Kidney epithelial cell (primary cell): Measurements from ENCODE around the gene PLD1. TPM values are rescaled to one million over a fixed set of nuclear protein-coding genes. Genes with fewer than 3 reads are reported as not detected.

Experiments used
- DNase-seq: peaks from one replicate; pipeline ENCODE4 v3.0.0-alpha.2; 2010; ENCODE audit warnings: low read depth
- H3K27me3 ChIP-seq: 2 replicates; pipeline ENCODE4 v1.6.0; 2011; ENCODE audit warnings: low read length; ENCODE audit not compliant: control insufficient read depth, insufficient read depth
- H3K36me3 ChIP-seq: 2 replicates; pipeline ENCODE4 v1.5.1; 2011; ENCODE audit warnings: low read length; ENCODE audit not compliant: control insufficient read depth, insufficient read depth
- H3K4me3 ChIP-seq: 2 replicates; pipeline ENCODE4 v1.5.1; 2011; ENCODE audit warnings: low read depth, mild to moderate bottlenecking, control low read depth, low read length
- total RNA-seq: library from RNA; depleted of rRNA; stranded (reverse); fragments of >200 nt; gene quantifications from 2 replicates; pipeline ENCODE4 v1.2.3, GENCODE V29; 2015
- TF ChIP-seq, protein P1 (sequence below): IDR thresholded peaks from 2 replicates; pipeline ENCODE4 v1.5.1; 2011; ENCODE audit warnings: mild to moderate bottlenecking, moderate library complexity, low read length, control low read depth, inconsistent platforms; ENCODE audit not compliant: insufficient read depth, poor library complexity, severe bottlenecking

The PLD1 gene
- total RNA-seq, 1 donor from 2014 or later, result 5.8 TPM

DNA sequence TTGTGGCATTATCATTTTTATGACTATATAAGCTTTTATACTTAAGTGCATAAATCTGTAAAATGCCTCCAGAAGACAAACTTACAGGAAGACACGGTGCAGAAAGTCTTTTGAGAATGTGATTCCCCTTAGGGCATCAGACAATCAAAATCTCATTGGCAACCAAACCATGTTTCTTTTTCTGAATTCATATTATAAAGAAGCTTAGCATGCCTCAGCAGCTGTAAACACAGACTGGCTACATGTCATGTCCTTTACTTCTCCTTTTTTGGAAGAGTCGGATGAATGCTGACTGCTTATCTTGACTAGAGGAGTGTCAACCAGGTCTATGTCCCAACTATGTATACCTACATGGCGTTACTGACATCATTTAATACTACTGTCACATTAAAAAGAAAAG lies 150.1 kb downstream of the PLD1 start:
- Histone ChIP-seq H3K4me3 (no peak overlapping the region), H3K27me3 (no peaks in the 10 kb centered on the region), H3K36me3 (peaks cover 2% of the 10 kb centered on the region)
- DNase-seq, result no peak
- TF ChIP-seq, protein P1, sequence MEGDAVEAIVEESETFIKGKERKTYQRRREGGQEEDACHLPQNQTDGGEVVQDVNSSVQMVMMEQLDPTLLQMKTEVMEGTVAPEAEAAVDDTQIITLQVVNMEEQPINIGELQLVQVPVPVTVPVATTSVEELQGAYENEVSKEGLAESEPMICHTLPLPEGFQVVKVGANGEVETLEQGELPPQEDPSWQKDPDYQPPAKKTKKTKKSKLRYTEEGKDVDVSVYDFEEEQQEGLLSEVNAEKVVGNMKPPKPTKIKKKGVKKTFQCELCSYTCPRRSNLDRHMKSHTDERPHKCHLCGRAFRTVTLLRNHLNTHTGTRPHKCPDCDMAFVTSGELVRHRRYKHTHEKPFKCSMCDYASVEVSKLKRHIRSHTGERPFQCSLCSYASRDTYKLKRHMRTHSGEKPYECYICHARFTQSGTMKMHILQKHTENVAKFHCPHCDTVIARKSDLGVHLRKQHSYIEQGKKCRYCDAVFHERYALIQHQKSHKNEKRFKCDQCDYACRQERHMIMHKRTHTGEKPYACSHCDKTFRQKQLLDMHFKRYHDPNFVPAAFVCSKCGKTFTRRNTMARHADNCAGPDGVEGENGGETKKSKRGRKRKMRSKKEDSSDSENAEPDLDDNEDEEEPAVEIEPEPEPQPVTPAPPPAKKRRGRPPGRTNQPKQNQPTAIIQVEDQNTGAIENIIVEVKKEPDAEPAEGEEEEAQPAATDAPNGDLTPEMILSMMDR, result no peak

DNA sequence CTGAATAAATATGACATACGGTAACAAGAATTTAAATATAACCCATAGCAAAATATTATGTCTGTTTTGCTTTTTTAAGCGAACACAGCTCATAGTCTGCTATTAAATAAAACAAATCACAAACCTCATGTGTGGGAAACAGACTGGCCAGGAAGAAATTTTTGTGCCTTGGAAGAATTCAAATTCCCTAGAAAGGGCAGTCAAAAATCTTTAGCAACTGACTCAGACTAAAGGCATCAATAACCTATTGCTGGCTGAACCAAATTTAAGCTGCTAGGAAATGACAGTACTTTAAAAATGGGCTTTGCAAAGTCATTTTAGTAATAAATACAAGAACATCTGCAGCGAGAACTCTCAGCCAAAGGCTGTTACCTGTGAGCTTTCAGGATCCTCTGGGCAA lies 151.4 kb downstream of the PLD1 start:
- no peaks in the 10 kb centered on the region for H3K27me3 ChIP-seq
- H3K4me3 ChIP-seq, result no peak overlapping the region
- DNase-seq, result no peak
- TF ChIP-seq, protein P1, result no peak
- H3K36me3 ChIP-seq, result peaks cover 2% of the 10 kb centered on the region

DNA sequence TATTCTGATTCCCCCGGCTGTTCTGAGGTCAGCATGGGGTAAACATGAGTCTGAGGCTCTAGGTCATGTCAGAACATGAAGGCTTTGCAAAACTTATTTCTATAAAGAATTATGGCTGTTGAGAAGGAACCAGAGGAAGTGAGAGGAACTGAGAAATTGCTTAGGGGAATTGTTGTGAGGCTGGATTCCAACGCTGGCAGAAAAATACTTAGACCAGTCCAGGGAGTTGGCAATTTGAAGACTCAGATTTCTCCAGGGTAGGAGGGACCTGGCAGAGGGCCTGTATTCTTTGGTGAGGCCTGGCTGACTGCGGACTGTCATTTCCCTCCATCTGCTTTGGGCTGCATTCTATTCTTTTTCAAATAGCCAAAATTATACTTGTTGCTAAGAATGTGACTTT lies 155.5 kb downstream of the PLD1 start:
- H3K36me3 ChIP-seq, result peaks cover 3% of the 10 kb centered on the region
- TF ChIP-seq, protein P1, result no peak
- H3K27me3 ChIP-seq, result no peaks in the 10 kb centered on the region
- no peak for DNase-seq
- no peak overlapping the region for H3K4me3 ChIP-seq

DNA sequence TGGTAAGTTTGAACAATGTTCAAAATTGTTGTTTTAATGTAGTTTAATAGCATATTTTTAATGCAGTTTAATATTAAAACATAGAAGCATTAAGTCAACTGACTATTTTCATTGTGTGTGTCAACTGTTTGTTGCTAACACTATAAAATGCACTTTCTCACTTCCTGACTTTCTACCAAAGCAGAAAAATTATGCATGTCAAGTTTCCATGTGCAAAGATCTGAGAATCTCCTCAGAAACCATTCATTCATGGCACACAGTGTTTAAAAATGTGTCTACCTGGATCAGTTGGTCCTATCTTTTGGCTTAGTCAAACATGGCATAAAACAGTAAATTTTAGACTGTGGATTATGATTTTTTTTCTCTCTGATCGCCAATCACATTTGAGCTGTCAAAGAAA lies 156.0 kb downstream of the PLD1 start:
- Histone ChIP-seq H3K4me3 (no peak overlapping the region), H3K27me3 (no peaks in the 10 kb centered on the region), H3K36me3 (peaks cover 3% of the 10 kb centered on the region)
- TF ChIP-seq, protein P1, result no peak
- DNase-seq, result no peak

DNA sequence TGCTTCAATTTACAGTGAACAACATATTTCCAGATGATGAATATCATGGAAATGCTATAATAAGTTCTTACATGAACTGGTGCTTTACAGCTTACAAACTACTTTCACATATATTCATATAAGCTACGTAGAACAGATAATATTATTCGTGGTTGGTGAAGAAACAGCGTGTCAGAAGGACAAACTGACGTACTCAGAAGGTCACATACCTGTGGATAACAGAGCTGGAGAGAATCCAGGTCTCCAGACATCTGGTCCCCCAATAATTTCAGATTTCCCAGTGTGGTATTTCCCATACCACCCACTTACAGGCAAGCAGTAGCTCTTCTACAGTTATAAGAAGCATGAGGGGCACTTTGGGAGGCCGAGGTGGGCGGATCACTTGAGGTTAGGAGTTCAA lies 156.6 kb downstream of the PLD1 start:
- Histone ChIP-seq H3K27me3 (no peaks in the 10 kb centered on the region), H3K4me3 (no peak overlapping the region), H3K36me3 (peaks cover 3% of the 10 kb centered on the region)
- TF ChIP-seq, protein P1, result no peak
- no peak for DNase-seq

DNA sequence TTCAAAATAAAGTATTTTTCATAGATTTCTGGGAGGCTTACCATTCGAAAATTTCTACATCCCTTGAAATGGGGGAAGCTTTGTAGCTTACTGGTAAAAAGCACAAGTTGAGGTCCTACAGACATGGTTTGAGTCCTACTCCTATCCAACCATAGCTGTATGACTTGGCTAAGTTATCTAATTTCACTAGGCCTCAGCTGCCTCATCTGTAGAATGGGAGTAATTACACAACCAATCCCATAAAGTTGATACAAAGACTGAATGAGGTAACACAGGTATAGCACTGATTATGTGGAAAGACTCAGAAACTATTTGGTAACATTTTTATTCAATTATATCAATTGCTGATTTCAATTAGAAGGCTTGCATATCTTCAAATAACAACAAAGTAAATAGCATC lies 157.4 kb downstream of the PLD1 start:
- no peak for DNase-seq
- Histone ChIP-seq H3K27me3 (no peaks in the 10 kb centered on the region), H3K4me3 (no peak overlapping the region), H3K36me3 (peaks cover 3% of the 10 kb centered on the region)
- TF ChIP-seq, protein P1, result no peak
